Stimulated activated CD4-positive, alpha-beta T cell treated with anti-CD3 and anti-CD28 coated beads, Interleukin-4, amount 100 ng/mL, for 48 hours (primary cell): ENCODE measurements around the gene ASS1.

Experiments
- DNase-seq, 2 donors: peaks; one replicate each; pipeline ENCODE4 v3.0.0-alpha.2; 2020; ENCODE audit warnings: low read depth in 2 of 2

Gene ASS1

DNA sequence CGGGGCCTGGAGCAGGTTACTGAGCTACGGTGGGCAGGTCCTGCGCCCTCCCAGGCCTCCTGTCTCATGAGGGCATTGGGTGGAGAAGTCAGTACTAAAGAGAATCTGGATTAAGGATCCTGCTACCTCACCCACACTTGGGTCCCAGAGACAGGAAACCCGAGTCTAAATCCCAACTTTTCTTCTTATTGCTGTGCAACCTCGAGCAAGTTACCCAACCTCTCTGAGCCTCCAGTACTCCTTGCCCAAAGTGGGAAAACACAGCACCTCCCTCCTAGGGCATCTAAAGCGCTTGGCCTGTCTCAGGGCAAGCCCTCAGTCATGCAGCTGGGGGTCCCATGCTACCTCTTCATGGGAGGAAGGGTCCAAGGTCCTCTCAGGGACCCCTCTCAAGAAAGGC lies 28.2 kb downstream of the ASS1 start:
- no peak for DNase-seq

DNA sequence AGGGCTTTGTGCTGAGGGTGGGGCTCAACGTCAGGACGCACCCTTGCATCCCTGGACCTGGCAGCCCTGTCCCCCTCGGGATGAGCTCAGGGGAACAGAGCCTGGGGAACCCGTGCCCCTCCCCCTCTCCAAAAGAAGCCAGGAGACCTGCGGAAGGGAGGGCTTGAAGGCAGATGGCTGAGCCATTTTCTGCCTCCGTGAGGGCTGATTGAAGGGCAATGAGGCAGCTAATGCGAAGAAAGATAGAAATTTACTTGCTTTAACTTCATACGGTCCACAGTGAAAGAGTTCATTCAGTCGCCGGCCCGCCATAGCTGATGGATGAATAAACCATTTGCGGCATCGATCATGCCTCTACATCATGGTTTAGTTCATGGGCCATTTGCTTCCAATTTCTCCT lies 28.8 kb downstream of the ASS1 start:
- DNase-seq: no peak

DNA sequence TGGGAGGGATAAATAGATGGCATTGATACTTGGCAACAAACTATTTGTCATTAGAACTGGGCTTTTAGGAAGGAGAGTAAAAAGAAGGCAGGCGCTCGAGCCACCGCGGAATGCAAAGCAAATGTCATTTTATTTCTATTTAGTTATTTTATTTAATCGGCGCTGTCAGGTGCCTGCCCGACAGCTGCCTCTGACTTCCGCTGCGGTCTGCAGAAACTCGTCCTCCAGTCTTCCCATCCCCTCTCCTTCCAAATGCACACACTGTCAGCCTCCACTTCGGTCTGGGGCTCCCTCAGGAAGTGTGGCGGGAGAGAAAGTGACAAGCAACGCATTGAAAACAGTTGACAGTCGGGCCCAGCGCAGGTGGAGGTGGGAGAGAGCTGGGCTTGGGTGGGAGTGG lies 29.3 kb downstream of the ASS1 start:
- no peak for DNase-seq

DNA sequence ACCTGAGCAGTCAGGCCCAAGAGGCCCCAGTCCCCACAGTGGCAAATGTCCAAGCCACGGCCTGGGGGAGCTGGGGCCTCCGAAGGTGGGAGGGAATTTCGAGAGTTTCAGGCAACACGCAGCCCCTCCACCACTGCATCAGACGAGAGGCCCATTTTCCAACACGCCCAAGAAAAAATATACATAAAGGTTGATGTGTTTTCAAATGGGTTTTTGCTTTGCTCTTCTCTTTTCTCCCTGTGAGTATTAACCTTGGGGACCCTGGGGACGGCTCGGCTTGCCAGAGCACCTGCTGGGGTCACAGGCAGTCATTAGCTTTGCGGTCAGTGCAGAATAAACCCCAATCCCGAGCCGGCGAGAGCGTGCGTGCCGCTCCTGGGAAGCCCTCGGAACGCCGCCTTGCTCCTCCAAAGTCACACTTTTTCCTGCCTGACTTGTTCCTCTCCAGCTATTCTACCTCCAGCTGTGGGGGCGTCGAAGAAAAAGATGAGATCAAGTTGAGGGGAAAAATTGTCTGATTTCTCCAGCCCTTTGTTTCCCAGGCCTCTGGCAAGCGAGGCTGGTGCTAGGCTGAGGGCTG lies 31.5 kb downstream of the ASS1 start:
- DNase-seq: no peak

DNA sequence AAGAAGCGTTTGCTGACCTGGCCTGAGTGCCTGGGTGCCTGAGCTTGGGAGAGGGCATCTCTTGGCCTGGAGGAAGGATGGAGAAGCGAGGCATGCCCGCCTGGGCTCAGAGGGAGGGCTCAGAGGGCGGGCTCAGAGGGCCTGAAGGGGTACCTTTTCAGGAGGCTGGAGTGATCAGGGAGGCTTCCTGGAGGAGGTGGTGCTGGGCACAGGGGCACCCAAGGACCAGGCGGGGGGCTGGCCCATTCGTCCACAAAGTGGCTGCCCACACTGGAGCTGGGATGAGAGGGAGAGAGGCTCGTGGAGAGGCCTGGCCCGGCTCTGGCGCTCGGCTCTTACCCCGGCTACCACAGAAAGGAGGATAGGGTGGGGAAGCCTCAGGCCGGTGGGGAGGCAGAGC lies 32.8 kb downstream of the ASS1 start:
- no peak for DNase-seq

DNA sequence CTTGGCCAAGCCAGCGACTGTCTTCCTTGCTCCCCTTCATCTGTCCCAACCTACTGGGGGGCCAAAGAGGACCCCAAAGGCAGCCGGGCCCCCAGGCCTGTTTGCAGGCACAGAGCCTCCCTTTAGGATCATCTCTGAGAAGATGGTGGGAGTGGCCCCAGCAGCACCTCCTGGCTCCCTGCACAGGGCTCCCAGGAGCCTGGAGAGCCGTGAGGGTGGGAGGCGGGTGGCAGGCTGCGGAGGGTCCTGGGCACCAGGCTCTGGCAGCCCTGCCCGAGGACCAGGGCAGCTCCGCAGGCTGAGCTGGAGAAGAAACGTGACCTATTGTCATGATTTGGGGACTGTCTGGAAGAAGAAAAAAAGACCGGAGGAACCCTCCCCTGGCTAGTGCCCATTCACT lies 33.4 kb downstream of the ASS1 start:
- no peak for DNase-seq

DNA sequence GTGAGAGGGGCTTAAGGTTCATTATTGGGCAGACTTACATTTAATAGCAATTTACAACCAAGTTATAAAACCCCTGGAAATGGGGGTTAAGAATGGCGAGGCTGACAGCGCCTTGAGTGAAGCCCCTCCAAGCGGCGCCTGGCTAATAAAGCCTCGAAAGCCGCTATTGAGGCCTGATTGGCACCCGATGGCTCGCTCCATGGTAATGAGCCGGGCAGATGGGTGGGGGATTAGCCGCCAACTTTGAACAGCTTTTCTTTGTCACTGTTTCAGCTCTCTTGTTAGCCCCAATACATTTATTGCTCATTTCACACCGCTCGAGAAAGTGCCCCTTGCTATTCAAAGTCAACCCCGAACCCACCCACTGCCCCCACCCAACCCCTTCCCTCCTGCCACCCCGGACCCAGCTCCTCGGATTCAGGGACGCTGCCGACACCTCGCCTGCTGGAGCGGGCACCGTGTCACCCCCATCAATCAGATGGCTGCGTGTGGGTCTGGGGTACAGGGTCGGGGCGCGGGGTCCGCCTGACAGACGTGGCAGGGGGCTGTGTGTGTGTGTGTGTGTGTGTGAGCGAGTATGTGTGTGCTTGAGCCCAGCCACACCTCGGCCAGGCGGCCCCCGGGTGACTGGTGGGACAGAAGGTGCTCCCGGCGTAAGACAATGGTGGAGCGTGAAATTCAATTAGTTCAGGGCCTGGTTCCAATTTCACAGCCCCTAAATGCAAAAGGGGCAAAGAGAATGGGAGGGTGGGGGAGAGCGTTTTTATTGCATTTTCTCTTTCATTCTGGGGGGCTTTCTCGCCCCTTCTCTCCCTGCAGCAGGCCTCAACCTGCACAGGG lies 34.2 kb downstream of the ASS1 start:
- no peak for DNase-seq

DNA sequence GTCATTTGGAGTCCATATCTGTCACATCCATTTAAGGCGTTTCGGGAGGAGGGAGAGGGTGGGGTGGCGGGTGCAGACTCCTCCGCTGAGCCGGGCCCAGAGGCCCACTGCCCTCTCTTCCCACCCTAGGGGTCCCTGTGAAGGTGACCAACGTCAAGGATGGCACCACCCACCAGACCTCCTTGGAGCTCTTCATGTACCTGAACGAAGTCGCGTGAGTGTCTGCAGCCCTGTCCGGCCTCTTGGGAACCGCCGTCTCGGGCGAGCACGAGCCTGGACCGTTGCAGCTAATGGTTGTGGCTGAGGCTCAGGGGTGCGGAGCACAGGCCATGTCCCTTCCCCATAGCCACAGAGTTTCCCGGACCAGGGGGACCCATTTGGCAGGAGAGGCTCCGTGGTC lies 34.8 kb downstream of the ASS1 start:
- no peak for DNase-seq

DNA sequence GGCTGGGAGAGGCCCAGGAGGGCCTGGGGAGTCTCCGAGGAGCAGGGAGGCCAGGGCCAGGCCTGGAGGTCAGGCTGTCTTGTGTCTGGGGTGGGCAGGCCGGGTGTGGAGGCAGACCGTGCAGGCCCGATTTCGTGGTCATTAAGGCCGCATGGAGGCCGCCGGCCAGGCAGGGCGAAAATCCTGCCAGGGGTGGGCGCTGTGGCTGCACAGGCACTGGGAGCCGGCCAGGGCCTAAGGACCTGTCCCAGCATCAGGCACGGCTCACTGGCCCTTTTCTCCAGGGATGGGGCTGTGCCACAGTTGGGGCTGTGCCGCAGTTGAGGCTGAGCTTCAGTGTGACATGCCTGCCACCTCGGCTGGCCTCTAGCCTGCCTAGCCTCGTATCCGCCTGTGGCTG lies 35.9 kb downstream of the ASS1 start:
- DNase-seq: no peak

DNA sequence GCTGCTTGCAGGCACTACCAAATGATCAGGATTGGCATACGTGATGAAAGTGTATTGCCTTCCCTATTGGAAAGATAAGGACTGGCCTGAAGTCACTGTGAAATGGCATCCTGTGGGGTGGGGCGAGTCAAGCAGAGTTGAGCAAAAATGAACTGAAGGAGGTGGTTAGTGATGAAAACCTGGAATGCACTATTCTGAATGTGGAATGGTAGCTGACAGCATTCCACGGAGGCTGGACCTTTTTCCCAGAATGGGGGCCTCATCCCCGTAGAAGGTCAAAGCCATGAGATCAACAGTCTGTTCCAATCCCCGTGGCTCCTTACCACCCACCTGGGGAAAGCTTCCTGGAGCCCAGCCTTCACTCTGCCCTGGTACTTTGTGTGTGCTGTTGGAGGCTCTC lies 37.7 kb downstream of the ASS1 start:
- no peak for DNase-seq

DNA sequence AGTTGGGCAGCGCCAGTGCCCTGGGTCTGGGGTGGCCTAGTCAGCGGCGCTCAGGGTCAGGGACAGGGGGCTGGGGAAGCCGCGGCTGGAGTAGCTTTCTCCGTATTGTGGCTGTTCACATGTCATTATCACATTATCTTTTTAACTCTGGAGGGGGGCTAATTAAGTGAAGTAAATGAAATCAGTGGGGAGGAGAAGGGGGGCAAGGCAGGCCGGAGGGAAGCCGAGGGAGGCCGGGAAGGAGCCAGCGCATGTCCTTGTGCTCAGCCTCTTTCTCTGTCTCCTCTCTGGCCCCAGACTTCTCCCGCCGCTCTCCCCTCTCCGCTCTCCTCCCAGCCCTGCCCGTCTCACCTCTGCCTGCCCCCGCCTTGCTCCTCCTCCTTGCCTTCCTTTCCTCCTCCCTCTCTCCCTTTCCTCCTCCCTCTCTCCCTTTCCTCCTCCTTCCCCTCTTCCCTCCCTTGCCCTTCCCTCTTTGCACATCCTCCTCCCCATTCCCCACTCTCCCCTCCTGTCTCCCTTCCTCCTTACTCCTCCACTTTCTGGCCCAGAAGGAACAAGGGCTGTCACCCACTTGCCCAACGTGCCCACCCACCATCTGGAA lies 38.7 kb downstream of the ASS1 start:
- no peak for DNase-seq

DNA sequence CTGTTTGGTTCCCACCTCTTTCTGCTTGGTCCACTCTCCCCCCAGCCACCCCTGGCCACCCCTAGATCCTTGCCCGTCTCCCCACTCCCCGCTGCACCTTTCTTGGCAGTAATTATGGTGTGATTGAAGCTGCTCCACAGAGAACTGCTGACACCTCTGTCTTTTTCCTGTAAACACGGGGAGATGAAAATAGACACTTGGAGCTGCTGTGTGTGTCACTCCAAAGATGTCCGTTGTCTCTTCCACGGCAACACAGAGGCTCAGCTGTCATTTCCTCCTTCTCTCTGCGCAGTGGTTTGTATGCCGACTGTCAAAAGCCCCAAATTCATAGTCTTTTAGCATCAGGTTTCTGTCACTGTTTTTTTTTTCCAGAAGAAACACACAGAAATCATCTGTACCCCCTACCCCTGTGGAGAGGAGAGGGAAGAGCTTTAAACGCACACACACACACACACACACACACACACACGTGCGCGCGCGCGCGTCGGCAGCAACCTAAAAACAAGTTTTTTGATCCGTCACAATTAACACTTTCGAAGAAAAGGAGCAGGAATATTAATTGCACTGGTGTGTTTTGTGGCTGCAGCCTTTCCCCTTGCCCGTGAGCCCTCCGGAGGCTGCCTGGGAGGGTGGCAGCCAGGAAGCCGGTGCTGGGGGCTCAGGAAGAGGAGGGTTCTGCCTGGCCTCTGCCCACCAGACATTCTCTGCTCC lies 39.8 kb downstream of the ASS1 start:
- DNase-seq: no peak

DNA sequence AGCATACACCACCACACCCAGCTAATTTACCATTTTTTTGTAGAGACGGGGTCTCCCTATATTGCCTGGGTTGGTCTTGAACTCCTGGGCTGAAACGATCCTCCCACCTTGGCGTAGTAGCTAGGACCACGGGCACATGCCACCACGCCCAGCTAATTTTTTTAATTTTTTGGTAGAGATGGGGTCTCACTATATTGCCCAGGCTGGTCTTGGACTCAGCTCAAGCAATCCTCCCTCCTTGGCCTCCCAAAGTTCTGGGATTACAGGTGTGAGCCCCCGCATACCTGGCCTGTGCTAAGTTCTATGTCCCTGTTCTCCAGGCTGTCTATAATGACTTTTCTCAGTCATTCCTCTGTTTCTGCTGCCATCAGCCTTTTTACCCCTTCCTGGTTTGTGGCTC lies 41.3 kb downstream of the ASS1 start:
- no peak for DNase-seq

DNA sequence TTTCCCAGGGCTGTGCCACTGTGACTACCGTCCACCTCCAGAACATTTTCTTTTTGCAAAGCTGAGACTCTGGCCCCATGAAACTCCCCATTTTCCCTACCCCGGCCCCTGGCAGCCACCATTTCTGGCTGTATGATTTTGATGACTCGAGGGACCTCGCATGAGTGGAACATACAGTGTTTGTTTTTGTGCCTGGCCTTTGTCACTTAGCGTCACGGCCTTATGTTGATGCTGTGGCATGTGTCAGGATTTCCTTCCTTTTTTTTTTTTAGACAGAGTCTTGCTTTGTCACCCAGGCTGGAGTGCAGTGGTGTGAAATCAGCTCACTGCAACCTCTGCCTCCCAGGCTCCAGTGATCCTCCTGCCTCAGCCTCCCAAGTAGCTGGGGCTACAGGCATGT lies 42.7 kb downstream of the ASS1 start:
- no peak for DNase-seq

DNA sequence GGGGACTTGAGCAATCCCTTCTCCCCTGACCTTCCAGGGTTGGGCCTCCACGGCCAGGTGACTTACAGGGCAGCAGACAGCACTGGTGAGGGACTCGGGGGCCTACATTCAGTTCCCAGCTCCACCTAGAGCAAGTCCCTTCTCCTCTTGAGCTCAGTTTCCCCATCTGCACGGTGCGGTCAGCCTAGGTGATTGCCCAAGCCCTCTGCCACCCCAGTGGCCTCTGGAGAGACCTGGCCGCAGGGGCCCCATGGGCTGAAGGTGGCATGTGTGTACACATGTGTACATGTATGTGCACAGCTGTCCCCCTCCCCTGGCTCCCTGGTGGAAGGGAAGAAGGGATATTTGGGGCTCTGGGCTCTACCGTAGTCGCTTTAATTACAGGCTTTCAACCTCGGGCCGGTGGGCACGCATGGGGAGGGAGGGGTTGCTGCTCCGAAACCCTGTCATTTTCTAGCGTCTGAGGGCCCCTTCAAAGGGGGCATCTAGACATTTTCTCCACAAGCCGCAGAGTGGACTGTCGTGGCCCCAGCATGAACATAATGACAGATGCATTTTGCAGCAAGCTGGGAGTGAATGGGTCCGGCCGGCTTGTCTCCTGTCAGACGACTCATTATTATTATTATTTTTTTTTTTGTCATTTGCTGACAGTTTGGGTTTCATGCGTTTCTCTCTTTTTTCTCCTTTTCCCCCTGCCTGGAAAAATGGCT lies 44.0 kb downstream of the ASS1 start:
- no peak for DNase-seq

DNA sequence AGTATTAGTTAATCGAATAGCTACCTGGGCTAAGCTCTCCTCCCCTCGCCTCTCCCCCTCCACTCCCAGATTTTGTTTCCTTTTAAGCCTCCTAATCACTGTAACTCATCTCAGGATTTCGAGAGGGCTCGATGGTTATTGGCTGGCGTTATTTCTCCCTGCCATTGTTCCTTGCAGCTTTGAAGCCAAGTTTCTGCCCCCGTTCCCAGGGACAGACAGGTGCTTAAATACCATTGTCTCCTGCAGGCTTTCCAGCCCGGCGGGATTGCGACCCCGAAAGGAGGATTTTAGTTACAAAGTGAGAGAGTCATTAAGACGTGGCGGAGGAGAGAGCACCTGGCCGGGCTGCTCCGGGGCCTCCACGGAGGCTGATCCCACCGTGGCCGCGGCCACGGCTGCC lies 46.2 kb downstream of the ASS1 start:
- DNase-seq: no peak

DNA sequence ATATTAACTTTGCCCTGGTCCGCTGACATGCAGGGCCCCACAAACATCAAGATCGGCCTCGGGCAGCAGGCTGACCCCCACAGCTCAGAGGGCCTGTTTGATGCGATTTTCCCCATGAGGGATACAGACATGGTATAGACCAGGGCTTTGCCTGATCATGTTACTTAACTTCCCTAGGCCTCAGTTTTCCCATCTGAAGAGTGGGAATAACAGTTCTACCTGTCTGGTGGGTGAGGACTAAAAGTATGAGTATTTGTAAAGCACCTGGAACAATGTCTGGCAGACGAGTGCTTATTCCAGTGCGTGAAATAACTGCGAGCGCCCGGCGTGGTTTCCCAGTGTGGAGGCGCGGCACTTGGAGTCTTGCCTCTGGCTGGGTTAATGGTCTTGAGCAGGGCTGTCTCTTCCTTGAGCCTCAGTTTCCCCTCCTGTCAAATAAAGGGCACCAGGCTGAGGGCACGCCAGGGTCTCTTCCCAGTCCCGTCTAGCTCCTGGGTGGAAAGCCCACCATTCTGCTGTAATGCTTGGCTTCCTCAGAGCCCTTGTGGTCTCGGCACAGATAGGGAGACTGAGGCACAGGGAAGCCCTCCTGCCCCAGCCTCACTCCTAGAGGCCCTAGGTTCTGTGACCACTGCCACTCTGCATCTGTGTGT lies 47.2 kb downstream of the ASS1 start:
- no peak for DNase-seq

DNA sequence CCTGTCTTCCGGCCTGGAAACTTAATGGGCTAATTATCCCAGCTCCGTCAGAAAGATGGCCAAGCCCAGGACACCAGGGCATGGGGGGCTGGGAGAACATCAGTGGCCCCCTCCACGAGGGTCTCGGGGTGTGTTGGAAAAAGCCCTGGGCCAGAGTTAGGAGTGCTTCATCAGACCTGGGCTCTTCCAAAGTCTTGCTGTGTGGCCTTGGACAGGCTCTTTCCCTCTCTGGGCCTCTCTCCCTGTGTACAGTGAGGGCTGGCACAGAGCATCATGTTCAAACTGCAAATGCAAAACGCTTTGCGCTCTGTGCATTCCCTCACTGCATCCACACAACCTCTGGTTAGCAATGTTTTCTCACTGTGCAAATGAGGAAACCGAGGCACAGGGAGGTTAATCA lies 48.3 kb downstream of the ASS1 start:
- DNase-seq: no peak

DNA sequence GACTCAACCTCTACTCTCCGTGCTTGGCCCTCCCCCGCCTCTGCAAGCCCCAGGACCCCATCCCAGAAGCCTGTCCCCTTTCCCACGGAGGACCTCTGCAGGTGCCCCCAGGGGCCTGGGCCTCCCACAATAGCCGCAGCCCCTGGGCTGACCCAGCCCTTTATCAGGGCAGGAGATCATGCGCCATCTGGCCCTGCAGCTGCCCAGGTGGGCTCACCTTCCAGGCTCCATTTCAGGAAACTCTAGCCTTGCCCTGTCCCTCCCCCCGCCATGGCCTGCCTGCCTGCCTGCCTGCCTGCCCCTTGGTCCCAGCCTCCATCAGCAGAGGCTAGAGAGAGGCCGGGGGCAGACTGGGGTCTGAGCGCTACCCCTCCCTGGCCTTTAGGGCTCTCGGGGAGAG lies 48.7 kb downstream of the ASS1 start:
- no peak for DNase-seq

DNA sequence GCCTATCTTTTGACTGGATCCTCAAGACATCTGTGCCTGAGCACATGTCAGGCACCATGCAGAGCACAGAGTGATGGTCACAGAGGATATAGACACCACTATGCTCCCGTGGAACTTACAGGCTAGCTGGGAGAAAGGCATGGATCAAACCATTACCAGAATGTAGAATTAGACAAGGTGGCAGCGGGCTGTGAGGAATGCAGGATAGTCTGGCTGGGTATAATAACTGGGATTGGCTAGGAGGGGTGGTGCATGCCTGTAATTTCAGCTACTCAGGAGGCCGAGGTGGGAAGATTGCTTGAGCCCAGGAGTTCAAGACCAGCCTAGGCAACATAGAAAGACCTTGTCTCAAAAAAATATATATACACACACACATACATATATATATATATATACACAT lies 50.3 kb downstream of the ASS1 start:
- DNase-seq: no peak

DNA sequence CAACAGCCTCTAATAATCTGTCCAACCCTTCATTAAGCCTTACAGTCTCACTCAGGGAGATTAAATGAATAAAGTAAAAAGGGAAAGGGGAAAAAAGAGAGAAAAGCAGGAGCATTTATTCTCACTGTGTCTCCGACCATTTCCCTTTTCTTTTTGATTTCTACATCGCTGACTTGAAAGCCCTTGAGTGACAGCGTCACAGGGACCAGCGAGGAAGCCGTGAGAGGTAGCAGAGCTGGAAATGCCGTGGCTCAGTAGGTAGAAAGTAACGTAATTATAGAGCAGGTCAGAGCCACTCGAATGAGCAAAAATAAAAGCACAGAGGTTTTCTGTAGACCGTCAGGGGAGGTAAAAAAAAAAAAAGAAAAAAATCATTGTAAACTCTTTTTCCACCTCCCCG lies 52.4 kb downstream of the ASS1 start:
- no peak for DNase-seq
